GM12873 (cell line): Measurements from ENCODE around the gene CHST15.

Experiments used
- TF ChIP-seq, protein P1 (sequence below): IDR thresholded peaks from 2 replicates; pipeline ENCODE4 v1.5.1; 2012; ENCODE audit warnings: low read depth, mild to moderate bottlenecking, moderate library complexity, low read length, control low read depth; ENCODE audit not compliant: insufficient read depth; ENCODE audit errors: missing control alignments

Gene CHST15

GRCh38 chr10:124096494-124096893 lies 3.1 kb upstream of the CHST15 start:
- TF ChIP-seq, protein P1, sequence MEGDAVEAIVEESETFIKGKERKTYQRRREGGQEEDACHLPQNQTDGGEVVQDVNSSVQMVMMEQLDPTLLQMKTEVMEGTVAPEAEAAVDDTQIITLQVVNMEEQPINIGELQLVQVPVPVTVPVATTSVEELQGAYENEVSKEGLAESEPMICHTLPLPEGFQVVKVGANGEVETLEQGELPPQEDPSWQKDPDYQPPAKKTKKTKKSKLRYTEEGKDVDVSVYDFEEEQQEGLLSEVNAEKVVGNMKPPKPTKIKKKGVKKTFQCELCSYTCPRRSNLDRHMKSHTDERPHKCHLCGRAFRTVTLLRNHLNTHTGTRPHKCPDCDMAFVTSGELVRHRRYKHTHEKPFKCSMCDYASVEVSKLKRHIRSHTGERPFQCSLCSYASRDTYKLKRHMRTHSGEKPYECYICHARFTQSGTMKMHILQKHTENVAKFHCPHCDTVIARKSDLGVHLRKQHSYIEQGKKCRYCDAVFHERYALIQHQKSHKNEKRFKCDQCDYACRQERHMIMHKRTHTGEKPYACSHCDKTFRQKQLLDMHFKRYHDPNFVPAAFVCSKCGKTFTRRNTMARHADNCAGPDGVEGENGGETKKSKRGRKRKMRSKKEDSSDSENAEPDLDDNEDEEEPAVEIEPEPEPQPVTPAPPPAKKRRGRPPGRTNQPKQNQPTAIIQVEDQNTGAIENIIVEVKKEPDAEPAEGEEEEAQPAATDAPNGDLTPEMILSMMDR: no peak

DNA sequence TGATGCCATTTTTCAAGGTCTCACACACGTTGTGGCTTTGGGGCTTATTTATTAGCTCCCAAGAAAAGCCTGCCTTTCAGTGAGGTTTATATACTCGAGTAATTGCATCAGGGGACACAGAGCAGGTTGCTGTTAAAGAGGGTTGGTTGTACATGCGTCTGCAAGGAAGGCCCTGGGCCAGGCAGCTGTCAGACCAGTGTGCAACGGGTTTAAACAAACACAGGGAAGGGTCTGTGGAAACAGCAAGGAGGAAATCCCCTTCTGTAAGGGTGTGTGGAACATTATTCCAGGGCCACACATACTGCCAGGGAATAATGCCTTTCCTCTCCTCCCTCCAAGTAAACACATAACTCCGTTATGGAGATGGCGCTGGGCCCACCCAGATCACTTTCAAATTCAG lies 1.7 kb upstream of the CHST15 start:
- TF ChIP-seq, protein P1: no peak

DNA sequence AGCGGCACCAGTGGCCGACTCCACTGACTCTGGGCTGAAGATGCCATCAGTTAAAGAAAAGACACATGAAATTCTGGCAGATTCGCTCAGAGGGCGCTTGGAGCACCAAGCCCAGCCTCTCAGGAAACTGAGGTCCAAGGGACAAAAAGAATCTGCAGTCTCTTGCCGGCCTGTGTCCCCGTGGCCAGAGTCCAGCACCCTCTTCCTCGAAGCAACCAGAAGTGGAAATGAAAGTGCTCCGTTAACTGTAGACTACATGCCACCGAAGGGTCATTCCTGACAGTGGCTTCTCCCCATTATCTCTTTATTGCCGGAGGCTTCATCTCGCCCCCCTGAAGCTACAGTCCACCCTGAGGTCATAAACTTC lies 1.0 kb upstream of the CHST15 start:
- TF ChIP-seq, protein P1: no peak

- TF ChIP-seq, protein P1: no peak
Measured at GRCh38 chr10:124092250-124092859, 1.0 kb downstream of the CHST15 start.

GRCh38 chr10:124091646-124092249 lies 1.6 kb downstream of the CHST15 start:
- TF ChIP-seq, protein P1: no peak

GRCh38 chr10:124090601-124091209 lies 2.7 kb downstream of the CHST15 start:
- TF ChIP-seq, protein P1: no peak

DNA sequence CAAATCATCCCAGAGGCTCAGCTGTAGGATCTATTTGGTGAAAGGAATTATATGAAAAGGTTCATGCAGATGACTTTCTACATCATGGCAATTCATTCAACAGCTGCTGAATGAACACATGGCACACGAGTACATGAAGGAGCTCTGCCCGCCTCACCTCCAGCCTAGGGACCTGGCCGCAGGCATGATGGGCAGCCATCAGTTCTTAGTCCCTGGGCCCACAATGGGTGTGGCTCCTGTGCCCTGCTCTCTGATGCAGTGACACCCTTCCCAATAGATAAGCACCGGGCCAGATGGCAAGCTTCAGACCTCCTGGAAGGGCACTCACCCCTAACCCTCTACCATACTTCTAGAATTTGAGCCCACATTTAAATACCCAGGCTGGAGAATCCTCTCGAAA lies 3.5 kb downstream of the CHST15 start:
- TF ChIP-seq, protein P1: no peak
